Ishikawa (cell line): Measurements from ENCODE around the gene TBL1Y.

Experiments
- CEBPB ChIP-seq: IDR thresholded peaks from 2 replicates; pipeline ENCODE4 v1.6.1; 2012
- CREB1 ChIP-seq: IDR thresholded peaks from 2 replicates; pipeline ENCODE4 v1.6.1; 2012; ENCODE audit warnings: low read depth
- EGR1 ChIP-seq: IDR thresholded peaks from 2 replicates; pipeline ENCODE4 v1.6.1; 2012
- EP300 ChIP-seq: IDR thresholded peaks from 2 replicates; pipeline ENCODE4 v1.6.1; 2012; ENCODE audit warnings: borderline replicate concordance
- FOXM1 ChIP-seq: IDR thresholded peaks from 2 replicates; pipeline ENCODE4 v1.6.1; 2012; ENCODE audit warnings: low read depth, borderline replicate concordance
- MAX ChIP-seq: IDR thresholded peaks from 2 replicates; pipeline ENCODE4 v1.6.1; 2012
- NFIC ChIP-seq: IDR thresholded peaks from 2 replicates; pipeline ENCODE4 v1.6.1; 2012
- RAD21 ChIP-seq: IDR thresholded peaks from 2 replicates; pipeline ENCODE4 v1.6.1; 2012; ENCODE audit warnings: low read depth
- TAF1 ChIP-seq: IDR thresholded peaks from 2 replicates; pipeline ENCODE4 v1.6.1; 2012; ENCODE audit warnings: low read depth, mild to moderate bottlenecking
- TCF12 ChIP-seq: IDR thresholded peaks from 2 replicates; pipeline ENCODE4 v1.6.1; 2012; ENCODE audit warnings: low read depth
- TEAD4 ChIP-seq: IDR thresholded peaks from 2 replicates; pipeline ENCODE4 v1.6.1; 2012
- YY1 ChIP-seq: IDR thresholded peaks from 2 replicates; pipeline ENCODE4 v1.6.1; 2012; ENCODE audit warnings: low read depth
- ZBTB7A ChIP-seq: IDR thresholded peaks from 2 replicates; pipeline ENCODE4 v1.6.1; 2012; ENCODE audit warnings: low read depth
- TF ChIP-seq, protein P1 (sequence below): IDR thresholded peaks from 2 replicates; pipeline ENCODE4 v1.6.1; 2012; ENCODE audit warnings: low read depth, mild to moderate bottlenecking
- TF ChIP-seq, protein P2 (sequence below): IDR thresholded peaks from 2 replicates; pipeline ENCODE4 v1.6.1; 2012

Gene TBL1Y

DNA sequence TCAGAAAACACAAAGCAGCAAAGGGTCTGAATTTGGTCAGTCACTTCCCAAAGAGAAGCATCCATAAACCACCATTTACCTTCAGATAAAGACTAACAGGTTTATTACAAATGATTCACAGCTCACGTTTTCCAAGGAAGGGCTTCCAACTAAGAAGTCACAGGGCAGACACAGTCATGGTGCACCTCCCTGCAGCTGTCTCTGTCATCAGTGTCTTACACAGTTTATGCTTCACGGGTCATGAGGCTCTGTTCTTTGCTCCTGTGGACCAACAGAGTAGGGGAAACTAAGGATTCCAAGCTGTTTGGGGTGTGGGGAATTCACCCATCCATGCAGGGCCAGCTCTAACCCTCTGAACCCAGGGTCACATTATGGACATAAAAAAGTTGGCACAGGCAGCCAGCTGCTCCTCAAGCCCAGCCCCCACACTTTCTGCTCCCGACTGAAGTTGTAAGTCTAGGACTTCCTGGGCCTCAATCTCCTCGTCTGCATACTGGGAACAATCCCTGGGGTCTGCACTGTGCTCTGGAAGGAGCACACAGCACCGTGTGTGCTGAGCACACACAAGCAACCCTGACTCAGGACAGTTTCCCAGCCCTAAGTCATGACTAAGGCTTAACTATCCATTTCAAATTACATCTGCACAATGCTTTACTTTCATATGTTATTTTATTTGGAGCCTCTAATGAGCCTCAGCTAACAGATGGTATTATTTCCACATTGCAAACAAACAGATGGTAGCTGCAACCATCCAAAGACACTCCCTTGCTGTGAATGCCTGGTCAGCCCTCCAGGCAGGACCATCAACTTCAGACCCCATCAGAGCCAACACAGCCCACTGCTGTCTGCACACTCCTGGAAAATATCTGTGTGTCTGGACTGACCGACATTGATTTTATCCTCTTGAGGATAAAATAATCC is 214.9 kb downstream of the TBL1Y start:
- TF ChIP-seq RAD21: no peak
- TF ChIP-seq, protein P1, sequence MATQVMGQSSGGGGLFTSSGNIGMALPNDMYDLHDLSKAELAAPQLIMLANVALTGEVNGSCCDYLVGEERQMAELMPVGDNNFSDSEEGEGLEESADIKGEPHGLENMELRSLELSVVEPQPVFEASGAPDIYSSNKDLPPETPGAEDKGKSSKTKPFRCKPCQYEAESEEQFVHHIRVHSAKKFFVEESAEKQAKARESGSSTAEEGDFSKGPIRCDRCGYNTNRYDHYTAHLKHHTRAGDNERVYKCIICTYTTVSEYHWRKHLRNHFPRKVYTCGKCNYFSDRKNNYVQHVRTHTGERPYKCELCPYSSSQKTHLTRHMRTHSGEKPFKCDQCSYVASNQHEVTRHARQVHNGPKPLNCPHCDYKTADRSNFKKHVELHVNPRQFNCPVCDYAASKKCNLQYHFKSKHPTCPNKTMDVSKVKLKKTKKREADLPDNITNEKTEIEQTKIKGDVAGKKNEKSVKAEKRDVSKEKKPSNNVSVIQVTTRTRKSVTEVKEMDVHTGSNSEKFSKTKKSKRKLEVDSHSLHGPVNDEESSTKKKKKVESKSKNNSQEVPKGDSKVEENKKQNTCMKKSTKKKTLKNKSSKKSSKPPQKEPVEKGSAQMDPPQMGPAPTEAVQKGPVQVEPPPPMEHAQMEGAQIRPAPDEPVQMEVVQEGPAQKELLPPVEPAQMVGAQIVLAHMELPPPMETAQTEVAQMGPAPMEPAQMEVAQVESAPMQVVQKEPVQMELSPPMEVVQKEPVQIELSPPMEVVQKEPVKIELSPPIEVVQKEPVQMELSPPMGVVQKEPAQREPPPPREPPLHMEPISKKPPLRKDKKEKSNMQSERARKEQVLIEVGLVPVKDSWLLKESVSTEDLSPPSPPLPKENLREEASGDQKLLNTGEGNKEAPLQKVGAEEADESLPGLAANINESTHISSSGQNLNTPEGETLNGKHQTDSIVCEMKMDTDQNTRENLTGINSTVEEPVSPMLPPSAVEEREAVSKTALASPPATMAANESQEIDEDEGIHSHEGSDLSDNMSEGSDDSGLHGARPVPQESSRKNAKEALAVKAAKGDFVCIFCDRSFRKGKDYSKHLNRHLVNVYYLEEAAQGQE: no peak
- TF ChIP-seq EGR1: no peak
- no peak for TF ChIP-seq NFIC
- TF ChIP-seq CREB1: no peak
- TF ChIP-seq, protein P2, sequence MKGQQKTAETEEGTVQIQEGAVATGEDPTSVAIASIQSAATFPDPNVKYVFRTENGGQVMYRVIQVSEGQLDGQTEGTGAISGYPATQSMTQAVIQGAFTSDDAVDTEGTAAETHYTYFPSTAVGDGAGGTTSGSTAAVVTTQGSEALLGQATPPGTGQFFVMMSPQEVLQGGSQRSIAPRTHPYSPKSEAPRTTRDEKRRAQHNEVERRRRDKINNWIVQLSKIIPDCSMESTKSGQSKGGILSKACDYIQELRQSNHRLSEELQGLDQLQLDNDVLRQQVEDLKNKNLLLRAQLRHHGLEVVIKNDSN: no peak
- no peak for TF ChIP-seq MAX
- TF ChIP-seq TEAD4: no peak
- no peak for TF ChIP-seq TAF1
- TF ChIP-seq YY1: no peak
- no peak for TF ChIP-seq FOXM1
- no peak for TF ChIP-seq ZBTB7A
- no peak for TF ChIP-seq CEBPB
- no peak for TF ChIP-seq EP300
- no peak for TF ChIP-seq TCF12

DNA sequence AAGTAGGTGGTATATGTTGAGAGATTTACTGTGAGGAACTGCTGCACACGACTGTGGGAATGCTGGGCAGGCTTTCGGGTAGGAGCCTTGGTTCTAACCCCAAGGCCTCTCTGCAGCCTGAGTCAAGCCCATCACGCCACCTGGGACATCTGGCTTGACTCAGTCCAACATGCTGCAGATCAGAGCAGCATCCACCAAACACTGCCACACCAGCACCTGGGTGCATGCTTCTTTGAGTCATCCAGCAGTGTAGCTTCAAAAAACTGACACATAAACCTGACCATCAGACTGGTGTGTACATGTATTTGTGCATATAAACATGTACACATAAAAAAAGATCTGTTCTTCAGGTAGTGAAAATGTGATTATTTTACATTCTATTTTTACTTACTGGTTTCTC is 217.7 kb downstream of the TBL1Y start:
- no peak for TF ChIP-seq YY1
- no peak for TF ChIP-seq CREB1
- no peak for TF ChIP-seq TEAD4
- TF ChIP-seq, protein P1: no peak
- no peak for TF ChIP-seq FOXM1
- TF ChIP-seq MAX: no peak
- TF ChIP-seq TCF12: no peak
- no peak for TF ChIP-seq CEBPB
- TF ChIP-seq RAD21: no peak
